ENCODE measurements around the gene CAMTA1.

- TF ChIP-seq JUND (IDR thresholded peaks at IDR 0.05), result no peak
- TF ChIP-seq CTCF (IDR thresholded peaks at IDR 0.05 in 2 of 3, conservative IDR thresholded peaks at IDR 0.05 in 1 of 3; ENCODE audit: borderline replicate concordance in 1 of 3, insufficient read depth in 1 of 3, low read depth in 2 of 3, low read length in 2 of 3), result no peak
- TF ChIP-seq ZBTB33 (IDR thresholded peaks at IDR 0.05; ENCODE audit: extremely low read depth, insufficient replicate concordance, low read length), result no peak
- no peak for TF ChIP-seq POLR2A (IDR thresholded peaks at IDR 0.05; ENCODE audit: borderline replicate concordance, extremely low read depth, insufficient read depth, insufficient read length)
- no peak for TF ChIP-seq ATF3 (IDR thresholded peaks at IDR 0.05)
- no peak for TF ChIP-seq RAD21 (IDR thresholded peaks at IDR 0.05; ENCODE audit: low read depth)
- no peak for TF ChIP-seq SP1 (IDR thresholded peaks at IDR 0.05; ENCODE audit: low read depth)
- TF ChIP-seq MAX (IDR thresholded peaks at IDR 0.05), result no peak
- TF ChIP-seq POLR2AphosphoS5 (IDR thresholded peaks at IDR 0.05; ENCODE audit: low read depth, low read length), result no peak
- TF ChIP-seq SIN3A (IDR thresholded peaks at IDR 0.05; ENCODE audit: low read depth), result no peak
Observed at GRCh38 chr1:7594714-7595295, 809.6 kb downstream of the CAMTA1 start.

Data from HCT116 (cell line).